HG03025 (cell line): Measurements from ENCODE around the gene SCAP.
"Not testable (repeated sequence)": the region's sequence is repeated elsewhere in the genome, so short reads cannot be mapped to it uniquely, and the experiment has no call there.

ENCODE experiments used
- ATAC-seq: cut with Tn5 transposase; IDR thresholded peaks from one replicate; pipeline ENCODE4 v1.9.1; 2021; ENCODE audit warnings: mild to moderate bottlenecking, moderate library complexity; ENCODE audit not compliant: unreplicated experiment, low FRiP score

Gene SCAP

GRCh38 chr3:47482366-47482765 is 6.6 kb upstream of the SCAP start:
- no peak for ATAC-seq

- ATAC-seq: not testable (repeated sequence)
Observed at GRCh38 chr3:47481763-47482162, 6.0 kb upstream of the SCAP start.

GRCh38 chr3:47480267-47480666 is 4.5 kb upstream of the SCAP start:
- ATAC-seq: not testable (repeated sequence)

GRCh38 chr3:47479826-47480160 is 4.1 kb upstream of the SCAP start:
- ATAC-seq: no peak

- ATAC-seq: no peak
Observed at GRCh38 chr3:47478022-47478421, 2.3 kb upstream of the SCAP start.

GRCh38 chr3:47476644-47477199 is 981 bp upstream of the SCAP start:
- no peak for ATAC-seq

GRCh38 chr3:47476330-47476626 is 537 bp upstream of the SCAP start:
- no peak for ATAC-seq

- ATAC-seq: no peak
Observed at GRCh38 chr3:47475029-47475569, 642 bp downstream of the SCAP start.

- no peak for ATAC-seq
Observed at GRCh38 chr3:47473391-47473790, 2.4 kb downstream of the SCAP start.

- ATAC-seq: no peak
Observed at GRCh38 chr3:47469616-47470015, 6.1 kb downstream of the SCAP start.

GRCh38 chr3:47468315-47468714 is 7.4 kb downstream of the SCAP start:
- not testable (repeated sequence) for ATAC-seq

GRCh38 chr3:47464588-47464987 is 11.2 kb downstream of the SCAP start:
- no peak for ATAC-seq

GRCh38 chr3:47459534-47460085 is 16.1 kb downstream of the SCAP start:
- not testable (repeated sequence) for ATAC-seq

- no peak for ATAC-seq
Observed at GRCh38 chr3:47456984-47457383, 18.8 kb downstream of the SCAP start.

- ATAC-seq: no peak
Observed at GRCh38 chr3:47455806-47456452, 19.8 kb downstream of the SCAP start.

GRCh38 chr3:47452453-47453215 is 23.1 kb downstream of the SCAP start:
- no peak for ATAC-seq

GRCh38 chr3:47444103-47444502 is 31.6 kb downstream of the SCAP start:
- ATAC-seq: no peak

- no peak for ATAC-seq
Observed at GRCh38 chr3:47443611-47443995, 32.1 kb downstream of the SCAP start.

GRCh38 chr3:47441796-47442551 is 33.8 kb downstream of the SCAP start:
- no peak for ATAC-seq

GRCh38 chr3:47440131-47440530 is 35.6 kb downstream of the SCAP start:
- ATAC-seq: no peak

GRCh38 chr3:47436180-47436579 is 39.6 kb downstream of the SCAP start:
- ATAC-seq: no peak
